Measurements from ENCODE around the gene APLP2.

DNA sequence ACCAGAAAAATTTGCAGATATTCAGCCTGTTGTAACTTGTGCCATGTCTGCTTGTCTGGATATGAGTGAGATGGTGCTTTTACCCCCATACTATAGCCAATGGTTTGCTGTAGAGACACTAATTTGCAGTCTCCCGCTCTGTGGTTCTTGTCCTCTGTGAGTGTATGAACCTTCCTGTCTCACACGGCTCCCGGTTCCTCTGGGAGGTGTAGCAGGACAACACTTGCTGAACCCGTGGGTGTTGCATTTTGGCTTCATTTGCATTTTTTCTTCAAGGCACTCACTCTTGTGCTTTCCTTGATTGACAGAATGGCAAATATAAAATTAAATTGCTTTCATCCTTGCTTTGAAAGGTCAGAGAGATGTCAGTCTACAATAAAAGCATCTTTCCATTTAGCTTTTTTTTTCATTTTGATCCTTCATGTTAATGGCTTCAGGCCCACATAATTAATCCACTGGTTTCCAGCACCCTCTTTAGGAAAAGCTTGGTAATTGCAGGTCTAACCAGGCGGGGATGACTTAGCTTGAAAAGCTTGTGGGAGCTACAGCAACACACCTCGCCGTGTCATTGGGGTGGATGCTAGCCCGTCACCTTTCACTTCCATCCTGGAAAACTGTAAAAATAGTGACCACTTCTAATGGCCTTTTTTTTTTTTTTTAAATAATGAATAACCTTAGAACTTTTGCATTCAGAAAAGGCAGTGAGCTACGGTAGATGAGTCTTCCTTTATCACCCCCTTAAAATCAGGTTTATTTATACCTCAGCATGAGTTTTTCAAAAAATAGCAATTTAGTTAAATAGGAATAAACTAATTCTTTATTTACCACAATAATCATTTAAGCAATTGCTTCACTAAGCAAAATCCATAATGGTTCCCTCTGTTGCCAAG lies 62.5 kb downstream of the APLP2 start:
- TF ChIP-seq, protein P1, sequence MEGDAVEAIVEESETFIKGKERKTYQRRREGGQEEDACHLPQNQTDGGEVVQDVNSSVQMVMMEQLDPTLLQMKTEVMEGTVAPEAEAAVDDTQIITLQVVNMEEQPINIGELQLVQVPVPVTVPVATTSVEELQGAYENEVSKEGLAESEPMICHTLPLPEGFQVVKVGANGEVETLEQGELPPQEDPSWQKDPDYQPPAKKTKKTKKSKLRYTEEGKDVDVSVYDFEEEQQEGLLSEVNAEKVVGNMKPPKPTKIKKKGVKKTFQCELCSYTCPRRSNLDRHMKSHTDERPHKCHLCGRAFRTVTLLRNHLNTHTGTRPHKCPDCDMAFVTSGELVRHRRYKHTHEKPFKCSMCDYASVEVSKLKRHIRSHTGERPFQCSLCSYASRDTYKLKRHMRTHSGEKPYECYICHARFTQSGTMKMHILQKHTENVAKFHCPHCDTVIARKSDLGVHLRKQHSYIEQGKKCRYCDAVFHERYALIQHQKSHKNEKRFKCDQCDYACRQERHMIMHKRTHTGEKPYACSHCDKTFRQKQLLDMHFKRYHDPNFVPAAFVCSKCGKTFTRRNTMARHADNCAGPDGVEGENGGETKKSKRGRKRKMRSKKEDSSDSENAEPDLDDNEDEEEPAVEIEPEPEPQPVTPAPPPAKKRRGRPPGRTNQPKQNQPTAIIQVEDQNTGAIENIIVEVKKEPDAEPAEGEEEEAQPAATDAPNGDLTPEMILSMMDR (IDR thresholded peaks at IDR 0.05) = peak; percentile 66 to 96 (median 91)
- TF ChIP-seq POLR2A (IDR thresholded peaks at IDR 0.05) = no peak

All from Peyer's patch (tissue), 4 donors.